KMS-11 (cell line): ENCODE measurements around the gene MORN1.
"Not testable (repeated sequence)": the region's sequence is repeated elsewhere in the genome, so short reads cannot be mapped to it uniquely, and the experiment has no call there.

ENCODE experiments used
- H2AFZ ChIP-seq: fragments of 200-600 bp; sonication (generic); 2 replicates; pipeline ENCODE4 v1.6.1; 2016; ENCODE audit warnings: antibody characterized with exemption, mixed run types, low read depth
- H3K27ac ChIP-seq: fragments of 200-600 bp; sonication (generic); 2 replicates; pipeline ENCODE4 v1.6.1; 2016; ENCODE audit warnings: mild to moderate bottlenecking, mixed run types
- H3K27me3 ChIP-seq: fragments of 200-600 bp; sonication (generic); 2 replicates; pipeline ENCODE4 v1.6.1; 2017; ENCODE audit warnings: mild to moderate bottlenecking, low read depth, mixed run types, moderate library complexity; ENCODE audit not compliant: insufficient read depth
- H3K36me3 ChIP-seq: fragments of 200-600 bp; sonication (generic); 2 replicates; pipeline ENCODE4 v1.6.1; 2017; ENCODE audit warnings: mild to moderate bottlenecking, mixed run types; ENCODE audit not compliant: insufficient read depth
- H3K4me1 ChIP-seq: fragments of 200-600 bp; sonication (generic); 2 replicates; pipeline ENCODE4 v1.6.1; 2016; ENCODE audit warnings: mild to moderate bottlenecking, low read depth, mixed run types; ENCODE audit not compliant: poor library complexity, severe bottlenecking
- H3K4me2 ChIP-seq: fragments of 200-600 bp; sonication (generic); 2 replicates; pipeline ENCODE4 v1.7.0; 2016; ENCODE audit warnings: mild to moderate bottlenecking, mixed run types
- H3K4me3 ChIP-seq: fragments of 200-600 bp; sonication (generic); IDR thresholded peaks from 2 replicates; pipeline ENCODE4 v1.6.1; 2017; ENCODE audit warnings: low read depth, low read length, mixed read lengths; ENCODE audit not compliant: insufficient read depth
- H3K79me2 ChIP-seq: fragments of 200-600 bp; sonication (generic); 2 replicates; pipeline ENCODE4 v1.6.1; 2016; ENCODE audit warnings: low read depth, mixed run types; ENCODE audit not compliant: insufficient read depth
- H3K9ac ChIP-seq: fragments of 200-600 bp; sonication (generic); 2 replicates; pipeline ENCODE4 v1.6.1; 2016; ENCODE audit warnings: mild to moderate bottlenecking, mixed run types
- H4K20me1 ChIP-seq: fragments of 200-600 bp; sonication (generic); 2 replicates; pipeline ENCODE4 v1.6.1; 2016; ENCODE audit warnings: mild to moderate bottlenecking, mixed run types; ENCODE audit not compliant: insufficient read depth
- TF ChIP-seq, protein P1 (sequence below): fragments of 200-600 bp; sonication (generic); conservative IDR thresholded peaks from 2 replicates; pipeline ENCODE4 v1.6.1; 2017; ENCODE audit warnings: low read depth, mild to moderate bottlenecking, antibody characterized with exemption, low read length, moderate library complexity, mixed read lengths

MORN1 gene

DNA sequence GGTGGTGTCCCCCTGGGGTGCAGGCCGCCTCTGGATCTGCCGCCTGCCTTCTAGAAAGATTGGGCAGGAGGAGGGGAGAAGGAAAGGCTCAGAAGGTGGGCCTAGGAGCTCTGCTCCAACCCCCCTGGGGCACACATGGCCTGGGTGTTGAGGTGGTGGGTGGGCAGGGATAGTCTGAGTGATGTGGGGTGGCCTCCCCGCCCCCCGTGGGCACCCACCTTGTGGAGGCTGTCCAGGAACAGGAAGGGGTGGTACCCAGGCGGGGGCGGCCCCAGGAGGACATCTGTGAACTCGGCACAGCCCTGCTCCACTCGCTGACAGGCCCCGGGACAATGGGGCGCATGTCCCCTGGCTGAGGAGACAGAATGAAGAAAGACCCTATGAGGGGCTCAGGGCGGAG lies 54.9 kb downstream of the MORN1 start:
- peaks cover 94% of the 10 kb centered on the region for H3K27me3 ChIP-seq
- no peak overlapping the region for H3K9ac ChIP-seq
- H3K4me3 ChIP-seq: no peak overlapping the region
- no peak overlapping the region for H3K27ac ChIP-seq
- no peaks in the 10 kb centered on the region for H3K79me2 ChIP-seq
- TF ChIP-seq, protein P1, sequence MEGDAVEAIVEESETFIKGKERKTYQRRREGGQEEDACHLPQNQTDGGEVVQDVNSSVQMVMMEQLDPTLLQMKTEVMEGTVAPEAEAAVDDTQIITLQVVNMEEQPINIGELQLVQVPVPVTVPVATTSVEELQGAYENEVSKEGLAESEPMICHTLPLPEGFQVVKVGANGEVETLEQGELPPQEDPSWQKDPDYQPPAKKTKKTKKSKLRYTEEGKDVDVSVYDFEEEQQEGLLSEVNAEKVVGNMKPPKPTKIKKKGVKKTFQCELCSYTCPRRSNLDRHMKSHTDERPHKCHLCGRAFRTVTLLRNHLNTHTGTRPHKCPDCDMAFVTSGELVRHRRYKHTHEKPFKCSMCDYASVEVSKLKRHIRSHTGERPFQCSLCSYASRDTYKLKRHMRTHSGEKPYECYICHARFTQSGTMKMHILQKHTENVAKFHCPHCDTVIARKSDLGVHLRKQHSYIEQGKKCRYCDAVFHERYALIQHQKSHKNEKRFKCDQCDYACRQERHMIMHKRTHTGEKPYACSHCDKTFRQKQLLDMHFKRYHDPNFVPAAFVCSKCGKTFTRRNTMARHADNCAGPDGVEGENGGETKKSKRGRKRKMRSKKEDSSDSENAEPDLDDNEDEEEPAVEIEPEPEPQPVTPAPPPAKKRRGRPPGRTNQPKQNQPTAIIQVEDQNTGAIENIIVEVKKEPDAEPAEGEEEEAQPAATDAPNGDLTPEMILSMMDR: no peak
- H4K20me1 ChIP-seq: no peaks in the 10 kb centered on the region
- H2AFZ ChIP-seq: no peak overlapping the region
- H3K4me1 ChIP-seq: no peaks in the 10 kb centered on the region
- H3K4me2 ChIP-seq: no peak overlapping the region
- H3K36me3 ChIP-seq: no peaks in the 10 kb centered on the region

DNA sequence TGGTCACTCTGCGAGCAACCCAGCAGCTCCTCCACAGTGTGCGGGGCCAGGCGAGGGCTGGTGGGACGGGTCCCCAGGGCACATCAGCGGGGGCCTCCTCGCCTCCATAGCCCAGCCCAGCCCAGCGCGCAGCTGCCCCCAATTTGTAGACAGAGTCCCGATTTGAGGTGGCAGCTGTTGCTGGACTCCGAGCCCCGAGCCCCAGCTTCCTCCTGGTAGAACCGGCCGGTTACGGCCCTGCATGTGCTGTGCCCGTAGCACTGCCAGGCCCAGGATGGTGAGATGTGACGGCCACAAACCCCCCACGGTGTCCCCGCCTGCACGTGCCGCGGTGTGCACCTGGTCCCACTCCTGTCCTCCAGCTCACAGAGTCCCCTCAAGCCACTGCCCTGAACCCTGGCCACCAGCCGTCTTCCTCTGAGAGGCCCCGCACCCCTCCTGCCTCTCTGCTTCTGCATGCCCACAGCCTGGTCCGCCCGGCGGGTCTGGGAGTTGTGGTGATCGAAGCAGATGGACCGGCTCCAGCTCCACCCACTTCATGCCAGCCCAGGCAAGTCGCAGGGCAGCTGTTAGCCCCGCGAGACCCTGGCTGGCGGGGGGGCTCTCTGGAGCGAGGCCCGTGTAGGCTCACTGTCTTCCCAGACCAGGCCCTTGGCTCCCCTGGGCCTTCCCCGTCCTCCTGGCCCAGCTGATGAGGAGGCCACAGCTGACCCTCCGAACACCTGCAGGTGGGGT lies 55.5 kb downstream of the MORN1 start:
- no peak overlapping the region for H2AFZ ChIP-seq
- H3K27ac ChIP-seq: no peak overlapping the region

DNA sequence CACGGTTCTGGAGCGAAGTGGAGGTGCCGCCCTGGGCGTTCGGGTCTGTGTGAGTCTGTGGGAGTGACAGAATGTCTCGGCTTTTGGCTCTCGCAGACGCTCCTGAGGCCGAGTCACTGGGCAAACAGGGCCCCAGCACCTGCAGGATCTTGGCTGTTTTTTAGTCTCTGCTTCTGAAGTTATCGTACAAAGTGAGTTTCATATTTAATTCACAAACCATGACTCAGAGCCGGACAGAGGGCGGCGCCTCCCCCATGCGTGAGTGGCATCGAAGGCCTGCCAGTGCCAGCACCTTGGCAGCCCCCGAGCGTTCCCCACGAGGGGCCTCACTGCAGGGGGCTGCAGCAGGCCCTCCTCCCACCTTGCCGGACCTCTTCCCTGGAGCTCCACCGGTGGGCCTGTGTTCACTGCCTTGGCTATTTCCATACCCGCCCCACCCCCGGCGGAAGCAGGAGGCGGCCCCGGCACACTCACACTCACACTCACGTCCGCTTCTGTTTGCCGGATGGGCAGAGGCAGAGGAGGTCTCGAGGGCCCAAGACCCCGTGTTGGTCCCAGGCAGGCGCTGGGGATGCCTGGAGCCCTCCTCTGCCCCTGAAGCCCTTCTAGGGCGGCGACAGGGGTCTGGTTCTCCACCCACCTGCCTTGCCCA lies 56.3 kb downstream of the MORN1 start:
- no peak overlapping the region for H2AFZ ChIP-seq
- H3K79me2 ChIP-seq: no peaks in the 10 kb centered on the region
- H3K4me1 ChIP-seq: no peaks in the 10 kb centered on the region
- peaks cover 93% of the 10 kb centered on the region for H3K27me3 ChIP-seq
- no peak overlapping the region for H3K9ac ChIP-seq
- H3K36me3 ChIP-seq: no peaks in the 10 kb centered on the region
- H3K27ac ChIP-seq: no peak overlapping the region
- no peaks in the 10 kb centered on the region for H4K20me1 ChIP-seq
- H3K4me2 ChIP-seq: no peak overlapping the region
- TF ChIP-seq, protein P1: no peak
- H3K4me3 ChIP-seq: no peak overlapping the region

More for the DNA sequence above, 55.5 kb downstream of the MORN1 start:
- Histone ChIP-seq H3K79me2 (no peaks in the 10 kb centered on the region), H3K27me3 (peaks cover 93% of the 10 kb centered on the region), H4K20me1 (no peaks in the 10 kb centered on the region), H3K9ac (no peak overlapping the region), H3K4me1 (no peaks in the 10 kb centered on the region), H3K4me3 (no peak overlapping the region), H3K36me3 (no peaks in the 10 kb centered on the region), H3K4me2 (no peak overlapping the region)
- TF ChIP-seq, protein P1: no peak

- no peak overlapping the region for H3K4me2 ChIP-seq
- H3K79me2 ChIP-seq: no peaks in the 10 kb centered on the region
- TF ChIP-seq, protein P1: no peak
- H4K20me1 ChIP-seq: no peaks in the 10 kb centered on the region
- no peak overlapping the region for H3K4me3 ChIP-seq
- no peaks in the 10 kb centered on the region for H3K4me1 ChIP-seq
- peaks cover 93% of the 10 kb centered on the region for H3K27me3 ChIP-seq
- H3K9ac ChIP-seq: no peak overlapping the region
- H3K27ac ChIP-seq: no peak overlapping the region
- no peaks in the 10 kb centered on the region for H3K36me3 ChIP-seq
- H2AFZ ChIP-seq: no peak overlapping the region
Observed at GRCh38 chr1:2334366-2334765, 57.0 kb downstream of the MORN1 start.

DNA sequence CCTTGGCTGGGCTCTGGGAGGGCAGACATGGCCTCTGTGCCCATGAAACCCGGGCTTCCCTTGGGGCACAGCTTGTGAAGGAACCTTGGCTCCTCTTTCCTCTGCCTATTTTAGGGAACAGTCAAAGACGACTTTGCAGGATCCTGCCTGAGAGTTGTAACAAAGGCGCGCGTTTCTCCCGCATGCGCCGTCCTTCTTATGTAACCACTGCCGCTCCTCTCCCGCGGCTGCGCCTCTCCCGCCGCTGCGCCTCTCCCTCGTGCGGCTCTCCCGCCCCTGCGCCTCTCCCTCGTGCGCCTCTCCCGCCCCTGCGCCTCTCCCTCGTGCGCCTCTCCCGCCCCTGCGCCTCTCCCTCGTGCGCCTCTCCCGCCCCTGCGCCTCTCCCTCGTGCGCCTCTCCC lies 59.8 kb downstream of the MORN1 start:
- H3K4me1 ChIP-seq, H4K20me1 ChIP-seq, H3K4me2 ChIP-seq, H3K79me2 ChIP-seq, H3K4me3 ChIP-seq, H2AFZ ChIP-seq, H3K27ac ChIP-seq, H3K9ac ChIP-seq, H3K36me3 ChIP-seq: not testable (repeated sequence)
- H3K27me3 ChIP-seq: peaks cover 93% of the 10 kb centered on the region
